ENCODE data around the gene SYNE2. TPM values are rescaled to one million over a fixed set of nuclear protein-coding genes. Genes with fewer than 3 reads are reported as not detected.

SYNE2 gene
- total and polyA plus RNA-seq, 4 donors = 26.9 to 208 (median 67.9) TPM

GRCh38 chr14:64064447-64064846 lies 211.6 kb downstream of the SYNE2 start:
- no peak overlapping the region for H3K4me3 ChIP-seq
- H3K9ac ChIP-seq (ENCODE audit: insufficient read depth in 1 of 2, low read length in 2 of 2) = no peak overlapping the region
- no peak for TF ChIP-seq CTCF (IDR thresholded peaks at IDR 0.05; ENCODE audit: control extremely low read depth, extremely low read depth)
- peaks cover 0 to 15% (median 0%) of the 10 kb centered on the region in 5 donors for H3K4me1 ChIP-seq (ENCODE audit: control insufficient read depth in 5 of 5, insufficient read depth in 5 of 5, low read length in 5 of 5)
- peaks cover 0 to 1% (median 0%) of the 10 kb centered on the region in 4 donors for H3K9me3 ChIP-seq (ENCODE audit: control insufficient read depth in 4 of 4, insufficient read depth in 3 of 4, low read length in 3 of 4)
- WGBS, 2 donors = 98 to 100% methylated on average over 2 of the region's 2 CpGs
- peaks cover 0 to 16% (median 10%) of the 10 kb centered on the region in 4 donors for H3K36me3 ChIP-seq (ENCODE audit: control insufficient read depth in 4 of 4, insufficient read depth in 4 of 4, low read length in 4 of 4)
- no peaks in the 10 kb centered on the region for H3K27me3 ChIP-seq (ENCODE audit: control insufficient read depth in 3 of 3, insufficient read depth in 3 of 3, low read length in 2 of 3)
- ATAC-seq (ENCODE audit: insufficient read depth, low FRiP score) (no peak), DNase-seq (no peak)
- H3K27ac ChIP-seq (ENCODE audit: low read depth in 1 of 2, low read length in 1 of 2) = no peak overlapping the region

- no peak for DNase-seq
- no peak for ATAC-seq (ENCODE audit: insufficient read depth, low FRiP score)
- H3K4me3 ChIP-seq = no peak overlapping the region
- no peaks in the 10 kb centered on the region for H3K9me3 ChIP-seq (ENCODE audit: control insufficient read depth in 4 of 4, insufficient read depth in 3 of 4, low read length in 3 of 4)
- H3K9ac ChIP-seq (ENCODE audit: insufficient read depth in 1 of 2, low read length in 2 of 2) = no peak overlapping the region
- no peak overlapping the region for H3K27ac ChIP-seq (ENCODE audit: low read depth in 1 of 2, low read length in 1 of 2)
- no peaks in the 10 kb centered on the region for H3K4me1 ChIP-seq (ENCODE audit: control insufficient read depth in 5 of 5, insufficient read depth in 5 of 5, low read length in 5 of 5)
- 85 to 89% methylated on average over 5 of the region's 5 CpGs for WGBS, 2 donors
- no peaks in the 10 kb centered on the region for H3K27me3 ChIP-seq (ENCODE audit: control insufficient read depth in 3 of 3, insufficient read depth in 3 of 3, low read length in 2 of 3)
- TF ChIP-seq CTCF (IDR thresholded peaks at IDR 0.05; ENCODE audit: control extremely low read depth, extremely low read depth) = no peak
- peaks cover 14 to 29% (median 22%) of the 10 kb centered on the region in 4 donors for H3K36me3 ChIP-seq (ENCODE audit: control insufficient read depth in 4 of 4, insufficient read depth in 4 of 4, low read length in 4 of 4)
Measured at GRCh38 chr14:64069634-64070359, 217.0 kb downstream of the SYNE2 start.

GRCh38 chr14:64074961-64075612 lies 222.3 kb downstream of the SYNE2 start:
- Histone ChIP-seq H3K4me1 (ENCODE audit: control insufficient read depth in 5 of 5, insufficient read depth in 5 of 5, low read length in 5 of 5) (no peaks in the 10 kb centered on the region), H3K4me3 (no peak overlapping the region), H3K9me3 (ENCODE audit: control insufficient read depth in 4 of 4, insufficient read depth in 3 of 4, low read length in 3 of 4) (no peaks in the 10 kb centered on the region), H3K27ac (ENCODE audit: low read depth in 1 of 2, low read length in 1 of 2) (no peak overlapping the region), H3K27me3 (ENCODE audit: control insufficient read depth in 3 of 3, insufficient read depth in 3 of 3, low read length in 2 of 3) (no peaks in the 10 kb centered on the region), H3K9ac (ENCODE audit: insufficient read depth in 1 of 2, low read length in 2 of 2) (no peak overlapping the region), H3K36me3 (ENCODE audit: control insufficient read depth in 4 of 4, insufficient read depth in 4 of 4, low read length in 4 of 4) (peaks cover 15 to 26% (median 20%) of the 10 kb centered on the region in 4 donors)
- ATAC-seq (ENCODE audit: insufficient read depth, low FRiP score) (no peak), DNase-seq (no peak)
- TF ChIP-seq CTCF (IDR thresholded peaks at IDR 0.05; ENCODE audit: control extremely low read depth, extremely low read depth) = no peak
- 71 to 79% methylated on average over 2 of the region's 2 CpGs for WGBS, 2 donors

Measured in lung (tissue), 12 donors.